ENCODE results near the gene COL2A1.

- TF ChIP-seq MAX (IDR thresholded peaks at IDR 0.05; ENCODE audit: insufficient read depth, insufficient read length) = no peak
- no peak for TF ChIP-seq CTCF (IDR thresholded peaks at IDR 0.05; ENCODE audit: extremely low read depth in 1 of 2, insufficient read depth in 1 of 2, low read depth in 1 of 2, low read length in 2 of 2)
- TF ChIP-seq POLR2A (IDR thresholded peaks at IDR 0.05; ENCODE audit: low read depth, low read length) = no peak
- TF ChIP-seq EZH2 (IDR thresholded peaks at IDR 0.05; ENCODE audit: borderline replicate concordance, low read depth, low read length, severe bottlenecking) = no peak
- no peak for TF ChIP-seq MYC (IDR thresholded peaks at IDR 0.05; ENCODE audit: low read depth, low read length)
Measured at GRCh38 chr12:47992776-47993175, 11.5 kb downstream of the COL2A1 start.

Measured in endothelial cell of umbilical vein (primary cell).